ENCODE measurements around the gene HYAL3.

DNA sequence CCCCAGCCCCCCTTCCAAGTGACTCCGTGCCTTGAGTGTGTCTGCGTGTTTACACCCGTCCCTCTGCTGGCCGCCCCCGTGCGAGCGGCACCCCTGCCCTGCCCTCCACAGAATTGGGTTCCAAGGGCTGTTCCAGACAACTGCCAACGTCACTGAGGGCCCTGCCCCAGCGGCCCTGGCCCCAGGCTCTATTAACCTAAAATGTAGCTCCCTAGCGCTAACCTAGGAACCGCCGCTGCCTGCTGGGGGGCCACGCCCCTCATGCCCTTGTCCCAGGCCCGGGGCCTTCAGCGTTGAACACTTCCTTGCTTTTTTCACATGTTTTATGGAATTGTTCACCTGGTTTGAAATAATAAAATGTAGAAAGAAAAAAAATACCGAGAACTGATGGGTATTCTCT lies 40.2 kb downstream of the HYAL3 start:
- TF ChIP-seq, protein P1, sequence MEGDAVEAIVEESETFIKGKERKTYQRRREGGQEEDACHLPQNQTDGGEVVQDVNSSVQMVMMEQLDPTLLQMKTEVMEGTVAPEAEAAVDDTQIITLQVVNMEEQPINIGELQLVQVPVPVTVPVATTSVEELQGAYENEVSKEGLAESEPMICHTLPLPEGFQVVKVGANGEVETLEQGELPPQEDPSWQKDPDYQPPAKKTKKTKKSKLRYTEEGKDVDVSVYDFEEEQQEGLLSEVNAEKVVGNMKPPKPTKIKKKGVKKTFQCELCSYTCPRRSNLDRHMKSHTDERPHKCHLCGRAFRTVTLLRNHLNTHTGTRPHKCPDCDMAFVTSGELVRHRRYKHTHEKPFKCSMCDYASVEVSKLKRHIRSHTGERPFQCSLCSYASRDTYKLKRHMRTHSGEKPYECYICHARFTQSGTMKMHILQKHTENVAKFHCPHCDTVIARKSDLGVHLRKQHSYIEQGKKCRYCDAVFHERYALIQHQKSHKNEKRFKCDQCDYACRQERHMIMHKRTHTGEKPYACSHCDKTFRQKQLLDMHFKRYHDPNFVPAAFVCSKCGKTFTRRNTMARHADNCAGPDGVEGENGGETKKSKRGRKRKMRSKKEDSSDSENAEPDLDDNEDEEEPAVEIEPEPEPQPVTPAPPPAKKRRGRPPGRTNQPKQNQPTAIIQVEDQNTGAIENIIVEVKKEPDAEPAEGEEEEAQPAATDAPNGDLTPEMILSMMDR (IDR thresholded peaks at IDR 0.05; ENCODE audit: insufficient read depth, low read depth, low read length), result no peak
- no peak for TF ChIP-seq EZH2 (IDR thresholded peaks at IDR 0.05; ENCODE audit: insufficient read depth, low read length)

Measured in astrocyte (in vitro differentiated cells and primary cell).